Psoas muscle (tissue), 8 donors: Measurements from ENCODE around the gene NEIL1. TPM values are rescaled to one million over a fixed set of nuclear protein-coding genes. Genes with fewer than 3 reads are reported as not detected.
"Not testable (repeated sequence)": the region's sequence is repeated elsewhere in the genome, so short reads cannot be mapped to it uniquely, and the experiment has no call there.

Experiments used
- ATAC-seq, 4 donors: fragments of 200-7000 bp; cut with Tn5 transposase; one replicate each; pipeline ENCODE4 v1.9.1; 2020; ENCODE audit warnings: moderate library complexity in 3 of 4, mild to moderate bottlenecking in 2 of 4
- DNase-seq, 2 donors: peaks; one replicate each; pipeline ENCODE4 v3.0.0-alpha.2; 2020
- H3K27ac ChIP-seq: fragments of 200-600 bp; one replicate; pipeline ENCODE4 v1.8.0; 2022
- H3K27me3 ChIP-seq, 3 donors: fragments of 200-600 bp in 1 of 3; one replicate each; pipeline versions ENCODE4 v1.6.1 to v1.8.0; 2013 to 2022; ENCODE audit warnings: low read length in 2 of 3, mild to moderate bottlenecking in 2 of 3, moderate library complexity in 1 of 3; ENCODE audit not compliant: insufficient read depth in 3 of 3
- H3K36me3 ChIP-seq, 2 donors: fragments of 200-600 bp in 1 of 2; one replicate each; pipeline versions ENCODE4 v1.6.1 to v1.8.0; 2013 to 2022; ENCODE audit warnings: low read depth in 1 of 2, mild to moderate bottlenecking in 1 of 2, moderate library complexity in 1 of 2; ENCODE audit not compliant: insufficient read depth in 1 of 2
- H3K4me1 ChIP-seq: fragments of 200-600 bp; one replicate; pipeline ENCODE4 v1.8.0; 2022
- H3K4me3 ChIP-seq: fragments of 200-600 bp; one replicate; pipeline ENCODE4 v1.8.0; 2022; ENCODE audit warnings: mild to moderate bottlenecking
- H3K9me3 ChIP-seq: fragments of 200-600 bp; one replicate; pipeline ENCODE4 v1.8.0; 2022
- CTCF ChIP-seq: fragments of 200-600 bp; IDR thresholded peaks from one replicate; pipeline ENCODE4 v1.8.0; 2022; ENCODE audit warnings: antibody characterized with exemption
- whole genome bisulfite sequencing, 3 donors: extraction: QIAGEN DNeasy Blood & Tissue Kit; methylation state at CpG; one replicate each; pipeline versions ENCODE4 v1.1.6 to v1.1.7; 2013; 5-methylcytosine and 5-hydroxymethylcytosine counted together
- intact Hi-C, 2 donors: fragments of 100-400 bp; cut with DNase I; formaldehyde crosslinking; loops; one replicate each; pipeline versions ENCODE4 v1.11.0 to v1.14.2; 2022
- polyA plus RNA-seq, 3 donors: library from polyadenylated mRNA; stranded (reverse); fragments of 200-250 nt; gene quantifications; one replicate each; pipeline ENCODE4 v1.2.3, GENCODE V29; 2013
- total RNA-seq, 4 donors: library from RNA; stranded (reverse); fragmentation: NEBNext Ultra II Directional in 2 of 4; extraction: Animal tissue kit (Norgen Biotek cat#: 25700) in 2 of 4; gene quantifications; one replicate each; pipeline versions ENCODE4 v1.2.1 to v1.2.4, GENCODE V29; 2021 to 2023
- donor health status: healthy with polysubstance abuse.
- donor health status: DM: no; HTN: no; CAD: no; lungs with moderate emphysema.
- donor health status: Bipolar disorder and iron deficiency.
- donor health status: healthy.
- donor health status: DM: yes; HTN: yes; CAD: no.
- donor health status: DM: no; HTN: no; CAD: no.
- donor health status: DM: no; HTN: no; CAD: no.
- donor health status: DM: yes; HTN: yes; CAD: no.

Gene NEIL1
- total and polyA plus RNA-seq, 7 donors: 3.2 to 11.3 (median 4.4) TPM

- peaks cover 7 to 68% of the 10 kb centered on the region in 2 donors for H3K36me3 ChIP-seq
- WGBS, 3 donors: 90 to 92% (median 91%) methylated on average over 11 of the region's 11 CpGs
- no peak for TF ChIP-seq CTCF
- no peak overlapping the region for H3K27ac ChIP-seq
- intact Hi-C loops: loop anchor here in 1 of 2 donors (5.0 kb wide), 1 partner anchor 35 kb away; no protein-coding TSS in a partner anchor
- ATAC-seq (no peak), DNase-seq (no peak)
- no peaks in the 10 kb centered on the region for H3K27me3 ChIP-seq
- H3K9me3 ChIP-seq: no peaks in the 10 kb centered on the region
- H3K4me1 ChIP-seq: peaks cover 19% of the 10 kb centered on the region
- no peak overlapping the region for H3K4me3 ChIP-seq
Observed at GRCh38 chr15:75371901-75372688, 25.3 kb downstream of the NEIL1 start.

- intact Hi-C loops: no loop called here
- Histone ChIP-seq H3K4me1 (no peaks in the 10 kb centered on the region), H3K27ac (no peak overlapping the region), H3K4me3 (no peak overlapping the region), H3K9me3 (no peaks in the 10 kb centered on the region), H3K27me3 (no peaks in the 10 kb centered on the region), H3K36me3 (peaks cover 8 to 100% of the 10 kb centered on the region in 2 donors)
- no peak for TF ChIP-seq CTCF
- ATAC-seq: no peak
- no peak for DNase-seq
- 89 to 95% (median 89%) methylated on average over 4 of the region's 4 CpGs for WGBS, 3 donors
Observed at GRCh38 chr15:75380773-75381172, 33.9 kb downstream of the NEIL1 start.

GRCh38 chr15:75383986-75384385, 37.1 kb downstream of the NEIL1 start:
- H3K27ac ChIP-seq, H3K27me3 ChIP-seq, H3K4me1 ChIP-seq, H3K9me3 ChIP-seq, DNase-seq, intact Hi-C loops, H3K4me3 ChIP-seq, ATAC-seq: not testable (repeated sequence)
- H3K36me3 ChIP-seq: peaks cover 16 to 100% of the 10 kb centered on the region in 2 donors
- WGBS, 3 donors: 89 to 94% (median 93%) methylated on average over 5 of the region's 5 CpGs

GRCh38 chr15:75389791-75390382, 43.0 kb downstream of the NEIL1 start:
- Histone ChIP-seq H3K27ac (no peak overlapping the region), H3K9me3 (no peaks in the 10 kb centered on the region), H3K27me3 (no peaks in the 10 kb centered on the region), H3K36me3 (peaks cover 25 to 100% of the 10 kb centered on the region in 2 donors), H3K4me3 (no peak overlapping the region), H3K4me1 (no peaks in the 10 kb centered on the region)
- DNase-seq: no peak
- TF ChIP-seq CTCF: no peak
- no peak for ATAC-seq
- intact Hi-C loops: no loop called here
- 94 to 96% (median 95%) methylated on average over 1 of the region's 1 CpG for WGBS, 3 donors

DNA sequence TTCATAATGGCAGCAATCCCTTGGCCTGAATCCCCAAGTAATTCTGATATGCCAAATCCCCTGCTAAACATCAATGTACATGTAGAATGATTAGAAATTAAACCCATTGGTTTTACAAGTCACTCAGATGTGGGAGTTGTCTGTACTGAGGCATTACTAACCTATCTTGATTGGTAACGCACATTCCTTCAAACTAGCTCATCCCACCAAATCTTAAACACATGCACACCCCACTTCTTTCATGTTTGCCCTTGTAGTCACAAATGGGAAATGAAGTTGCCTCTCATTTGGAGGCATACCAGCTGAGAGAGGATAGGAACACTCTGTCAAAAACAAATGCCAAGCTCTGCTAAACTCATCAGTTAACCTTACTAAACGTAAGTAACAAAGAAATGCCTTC, 50.7 kb downstream of the NEIL1 start:
- no peak for DNase-seq
- peaks cover 7 to 100% of the 10 kb centered on the region in 2 donors for H3K36me3 ChIP-seq
- TF ChIP-seq CTCF: no peak
- 78 to 81% (median 79%) methylated on average over 2 of the region's 2 CpGs for WGBS, 3 donors
- no peak for ATAC-seq
- no peak overlapping the region for H3K4me3 ChIP-seq
- intact Hi-C loops: no loop called here
- H3K27me3 ChIP-seq: no peaks in the 10 kb centered on the region
- H3K9me3 ChIP-seq: no peaks in the 10 kb centered on the region
- no peak overlapping the region for H3K27ac ChIP-seq
- H3K4me1 ChIP-seq: no peaks in the 10 kb centered on the region
